ENCODE results near the gene ASB2. TPM values are rescaled to one million over a fixed set of nuclear protein-coding genes. Genes with fewer than 3 reads are reported as not detected.

The ASB2 gene
- total RNA-seq, 2 donors from 2014 or later: 0.11 TPM; not detected in 1

GRCh38 chr14:93972618-93973205 lies 3.7 kb downstream of the ASB2 start:
- no peaks in the 10 kb centered on the region for H3K36me3 Mint-ChIP-seq (ENCODE audit: low read depth)
- H3K27me3 ChIP-seq (ENCODE audit: control insufficient read depth, insufficient read depth, low read length, poor library complexity, severe bottlenecking): no peaks in the 10 kb centered on the region
- H3K4me1 Mint-ChIP-seq: no peaks in the 10 kb centered on the region
- no peak overlapping the region for H3K9ac ChIP-seq (ENCODE audit: extremely low read depth, low read length, poor library complexity, severe bottlenecking)
- no peak overlapping the region for H3K27ac ChIP-seq (ENCODE audit: low read depth, low read length)
- DNase-seq: no peak
- TF ChIP-seq CTCF (conservative IDR thresholded peaks at IDR 0.05): no peak
- no peak overlapping the region for H3K4me3 ChIP-seq (ENCODE audit: low read length)
- H3K27ac Mint-ChIP-seq: no peak overlapping the region
- 80 to 88% methylated on average over 1 to 6 of the region's 6 CpGs for WGBS, 2 experiments (ENCODE audit: insufficient coverage in 1 of 2, insufficient read length in 1 of 2)
- peaks cover 9% of the 10 kb centered on the region for H3K27me3 Mint-ChIP-seq (ENCODE audit: insufficient read depth)
- H3K9me3 ChIP-seq (ENCODE audit: control insufficient read depth, low read length): no peaks in the 10 kb centered on the region
- H3K9me3 Mint-ChIP-seq: no peaks in the 10 kb centered on the region
- H3K4me1 ChIP-seq (ENCODE audit: control insufficient read depth, insufficient read depth, low read length): no peaks in the 10 kb centered on the region
- H3K36me3 ChIP-seq (ENCODE audit: control insufficient read depth, insufficient read depth, low read length): no peaks in the 10 kb centered on the region
- H3K4me3 Mint-ChIP-seq: no peak overlapping the region

- H3K27me3 Mint-ChIP-seq (ENCODE audit: insufficient read depth): peaks cover 9% of the 10 kb centered on the region
Observed at GRCh38 chr14:93971635-93972027, 4.7 kb downstream of the ASB2 start.

GRCh38 chr14:93970965-93971634 lies 5.3 kb downstream of the ASB2 start:
- no peaks in the 10 kb centered on the region for H3K9me3 ChIP-seq (ENCODE audit: control insufficient read depth, low read length)
- Mint-ChIP-seq H3K27ac (no peak overlapping the region), H3K36me3 (ENCODE audit: low read depth) (no peaks in the 10 kb centered on the region), H3K4me1 (no peaks in the 10 kb centered on the region), H3K27me3 (ENCODE audit: insufficient read depth) (peaks cover 9% of the 10 kb centered on the region), H3K4me3 (no peak overlapping the region), H3K9me3 (no peaks in the 10 kb centered on the region)
- no peak overlapping the region for H3K4me3 ChIP-seq (ENCODE audit: low read length)
- no peaks in the 10 kb centered on the region for H3K4me1 ChIP-seq (ENCODE audit: control insufficient read depth, insufficient read depth, low read length)
- no peak overlapping the region for H3K27ac ChIP-seq (ENCODE audit: low read depth, low read length)
- no peaks in the 10 kb centered on the region for H3K27me3 ChIP-seq (ENCODE audit: control insufficient read depth, insufficient read depth, low read length, poor library complexity, severe bottlenecking)
- no peaks in the 10 kb centered on the region for H3K36me3 ChIP-seq (ENCODE audit: control insufficient read depth, insufficient read depth, low read length)
- TF ChIP-seq CTCF (conservative IDR thresholded peaks at IDR 0.05): peak; percentile 1
- H3K9ac ChIP-seq (ENCODE audit: extremely low read depth, low read length, poor library complexity, severe bottlenecking): no peak overlapping the region
- WGBS, 2 experiments (ENCODE audit: insufficient coverage in 1 of 2, insufficient read length in 1 of 2): 86 to 88% methylated on average over 11 to 15 of the region's 15 CpGs
- no peak for DNase-seq

More at GRCh38 chr14:93971635-93972027, 4.7 kb downstream of the ASB2 start:
- Histone ChIP-seq H3K36me3 (ENCODE audit: control insufficient read depth, insufficient read depth, low read length) (no peaks in the 10 kb centered on the region), H3K9me3 (ENCODE audit: control insufficient read depth, low read length) (no peaks in the 10 kb centered on the region), H3K4me3 (ENCODE audit: low read length) (no peak overlapping the region), H3K4me1 (ENCODE audit: control insufficient read depth, insufficient read depth, low read length) (no peaks in the 10 kb centered on the region), H3K9ac (ENCODE audit: extremely low read depth, low read length, poor library complexity, severe bottlenecking) (no peak overlapping the region), H3K27ac (ENCODE audit: low read depth, low read length) (no peak overlapping the region), H3K27me3 (ENCODE audit: control insufficient read depth, insufficient read depth, low read length, poor library complexity, severe bottlenecking) (no peaks in the 10 kb centered on the region)
- Mint-ChIP-seq H3K27ac (no peak overlapping the region), H3K36me3 (ENCODE audit: low read depth) (no peaks in the 10 kb centered on the region), H3K9me3 (no peaks in the 10 kb centered on the region), H3K4me3 (no peak overlapping the region), H3K4me1 (no peaks in the 10 kb centered on the region)
- TF ChIP-seq CTCF (conservative IDR thresholded peaks at IDR 0.05): no peak
- DNase-seq: no peak
- no CpG with 5 or more reads among the region's 3 CpGs for WGBS, 2 experiments (ENCODE audit: insufficient coverage in 1 of 2, insufficient read length in 1 of 2)
